ENCODE data around the gene FBP2.

The FBP2 gene

DNA sequence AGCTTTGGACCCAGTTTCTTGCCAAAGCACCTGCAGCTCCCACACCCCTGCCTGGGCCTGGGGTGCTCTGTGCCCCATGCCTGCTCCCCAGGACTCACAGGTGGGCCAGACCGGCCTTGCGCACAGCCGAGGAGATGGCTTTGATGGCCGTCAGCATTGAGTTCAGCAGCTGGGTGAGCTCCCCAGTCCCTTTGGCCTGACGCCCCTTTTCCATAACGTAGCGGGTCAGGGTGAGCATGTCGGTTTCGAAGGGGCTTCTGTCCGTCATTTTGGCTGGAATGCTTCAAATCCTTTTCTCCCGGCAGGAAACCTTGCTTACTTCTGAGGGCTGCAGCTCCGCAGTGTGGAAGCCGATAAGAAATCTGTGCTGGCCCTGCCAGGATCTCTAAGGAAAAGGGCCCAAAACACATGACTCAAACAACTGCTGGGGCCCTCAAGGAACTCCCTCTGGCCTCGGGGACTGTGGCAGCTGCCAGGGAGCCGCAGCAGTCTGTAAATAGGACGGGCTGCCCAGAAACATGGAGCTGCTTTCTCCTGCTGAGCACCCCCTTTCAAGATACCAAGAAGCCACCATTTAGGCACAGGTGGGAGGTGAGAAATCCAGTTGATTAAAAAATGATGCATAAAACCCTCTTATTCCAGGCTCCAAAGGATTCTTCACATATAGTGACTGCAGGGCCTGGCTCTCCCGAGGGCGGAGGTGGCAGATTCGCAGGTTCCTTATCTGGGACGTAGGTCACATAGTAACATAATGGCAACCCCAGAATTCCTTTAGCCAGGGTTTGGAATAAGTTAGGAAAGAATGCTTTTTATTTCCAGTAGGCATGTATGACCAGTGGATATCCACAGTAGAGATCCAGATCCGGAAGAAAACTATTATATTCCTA, at the start of gene FBP2:
TSS of gene FBP2 (minus strand) at position 366 of the 887 bp plus-strand sequence. CDS start at position 268, 98 bp downstream.
- DNase-seq, result no peak
- in situ Hi-C loops (cut with HindIII; ENCODE audit: low pct_ligation_motif_present, low pct_unique_long_range_greater_than_20kb, low sequenced_read_pairs), result no loop called here

GRCh38 chr9:94643176-94643575, 49.6 kb upstream of the FBP2 start:
- in situ Hi-C loops (cut with HindIII; ENCODE audit: low pct_ligation_motif_present, low pct_unique_long_range_greater_than_20kb, low sequenced_read_pairs), result no loop called here
- DNase-seq, result no peak

GRCh38 chr9:94642501-94642900, 48.9 kb upstream of the FBP2 start:
- in situ Hi-C loops (cut with HindIII; ENCODE audit: low pct_ligation_motif_present, low pct_unique_long_range_greater_than_20kb, low sequenced_read_pairs), result no loop called here
- no peak for DNase-seq

GRCh38 chr9:94639999-94640376, 46.4 kb upstream of the FBP2 start:
- DNase-seq, result no peak
- in situ Hi-C loops (cut with HindIII; ENCODE audit: low pct_ligation_motif_present, low pct_unique_long_range_greater_than_20kb, low sequenced_read_pairs), result no loop called here

GRCh38 chr9:94639061-94639998, 45.7 kb upstream of the FBP2 start, which contains the start of gene FBP1:
Gene FBP1, minus strand, starts transcription at chr9:94639518. Its CDS starts 208 bp downstream, at chr9:94639310.
- peak; percentile 10 for DNase-seq
- in situ Hi-C loops (cut with HindIII; ENCODE audit: low pct_ligation_motif_present, low pct_unique_long_range_greater_than_20kb, low sequenced_read_pairs), result no loop called here

- in situ Hi-C loops (cut with HindIII; ENCODE audit: low pct_ligation_motif_present, low pct_unique_long_range_greater_than_20kb, low sequenced_read_pairs), result no loop called here
- DNase-seq, result no peak
These were observed 44.9 kb upstream of the FBP2 start for GRCh38 chr9:94638335-94639060.

DNA sequence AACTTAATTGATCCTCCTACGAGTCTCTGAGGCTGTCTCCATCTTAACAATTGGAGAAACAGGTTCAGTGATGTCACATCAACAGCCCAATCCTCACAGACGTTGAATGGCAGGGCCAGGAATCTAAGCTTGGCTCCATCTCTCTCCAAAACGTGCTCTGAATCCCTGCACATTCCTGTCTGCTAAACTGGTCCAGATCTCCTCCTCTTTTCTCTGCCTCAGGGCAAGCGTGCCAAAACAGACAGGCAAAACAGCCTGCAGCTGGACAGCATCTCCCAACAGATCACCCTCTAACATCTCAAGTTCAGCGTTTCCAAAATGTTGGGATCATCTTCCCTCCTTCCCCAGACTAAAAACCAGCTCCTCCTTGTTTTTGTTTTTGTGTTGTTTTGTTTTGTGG, 39.1 kb upstream of the FBP2 start:
- no peak for DNase-seq
- in situ Hi-C loops (cut with HindIII; ENCODE audit: low pct_ligation_motif_present, low pct_unique_long_range_greater_than_20kb, low sequenced_read_pairs), result no loop called here

GRCh38 chr9:94631599-94631998, 38.0 kb upstream of the FBP2 start:
- in situ Hi-C loops (cut with HindIII; ENCODE audit: low pct_ligation_motif_present, low pct_unique_long_range_greater_than_20kb, low sequenced_read_pairs), result no loop called here
- no peak for DNase-seq

DNA sequence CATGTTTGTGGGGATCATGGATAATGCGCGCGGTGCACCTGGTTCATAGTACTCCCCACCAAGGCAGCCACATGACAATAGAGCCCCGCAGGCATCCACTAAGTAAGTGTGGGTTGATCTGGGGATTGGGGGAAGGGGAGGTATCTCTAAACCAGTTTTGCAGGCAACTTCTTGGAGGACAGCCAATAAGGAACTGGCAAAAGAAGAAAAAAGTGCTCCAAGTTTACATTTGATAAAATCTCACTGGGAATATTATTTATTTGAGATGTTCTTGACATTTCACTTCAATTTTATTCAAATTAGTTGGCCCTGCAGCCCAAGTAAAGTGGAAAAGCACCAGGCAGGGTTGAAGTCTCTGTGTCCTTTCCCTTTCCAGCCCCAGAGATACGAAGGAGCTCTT, 37.2 kb upstream of the FBP2 start:
- no peak for DNase-seq

DNA sequence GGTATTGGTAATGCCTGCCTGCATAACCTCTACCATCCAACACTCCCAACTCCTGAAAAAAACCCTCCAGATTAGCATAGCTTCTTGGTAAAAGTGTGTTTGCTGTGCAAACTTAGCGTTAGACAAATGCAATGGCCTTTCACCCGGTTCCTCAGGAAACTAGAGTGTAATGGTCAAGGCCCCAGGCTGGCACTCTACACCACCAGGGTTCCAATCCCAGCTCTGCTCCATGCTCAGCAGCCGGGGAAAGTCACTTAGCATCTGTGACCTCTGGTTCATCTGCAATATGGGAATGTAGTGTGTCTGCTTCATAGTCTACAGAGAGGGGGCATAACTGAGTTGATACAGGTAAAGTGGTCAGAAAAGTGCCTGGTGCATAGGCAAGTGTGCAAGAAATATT, 36.7 kb upstream of the FBP2 start:
- DNase-seq, result no peak
- in situ Hi-C loops (cut with HindIII; ENCODE audit: low pct_ligation_motif_present, low pct_unique_long_range_greater_than_20kb, low sequenced_read_pairs), result no loop called here

More for the DNA sequence above, 37.2 kb upstream of the FBP2 start:
- in situ Hi-C loops (cut with HindIII; ENCODE audit: low pct_ligation_motif_present, low pct_unique_long_range_greater_than_20kb, low sequenced_read_pairs), result no loop called here

GRCh38 chr9:94627287-94627686, 33.7 kb upstream of the FBP2 start:
- in situ Hi-C loops (cut with HindIII; ENCODE audit: low pct_ligation_motif_present, low pct_unique_long_range_greater_than_20kb, low sequenced_read_pairs), result no loop called here
- no peak for DNase-seq

DNA sequence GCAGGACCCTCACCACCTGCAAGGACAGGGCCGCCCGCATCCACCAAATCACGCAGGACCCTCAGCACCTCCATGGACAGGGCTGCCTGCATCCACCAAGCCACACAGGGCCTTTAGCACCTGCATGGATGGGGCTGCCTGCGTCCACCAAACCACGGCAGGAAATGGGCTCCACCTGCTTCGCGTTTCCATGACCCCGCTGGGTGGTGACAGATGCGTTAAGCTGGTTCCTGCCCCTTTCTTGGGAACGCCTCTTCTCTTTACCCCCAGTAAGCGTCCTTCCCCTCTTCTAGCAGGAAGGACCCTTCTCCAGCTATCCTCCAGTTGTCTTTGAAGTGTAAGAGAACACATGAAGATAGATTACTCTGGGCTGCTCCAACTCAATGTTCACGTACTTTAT, 32.2 kb upstream of the FBP2 start:
- no peak for DNase-seq
- in situ Hi-C loops (cut with HindIII; ENCODE audit: low pct_ligation_motif_present, low pct_unique_long_range_greater_than_20kb, low sequenced_read_pairs), result no loop called here

- DNase-seq, result no peak
- in situ Hi-C loops (cut with HindIII; ENCODE audit: low pct_ligation_motif_present, low pct_unique_long_range_greater_than_20kb, low sequenced_read_pairs), result no loop called here
These were observed 31.0 kb upstream of the FBP2 start for GRCh38 chr9:94624629-94625028.

DNA sequence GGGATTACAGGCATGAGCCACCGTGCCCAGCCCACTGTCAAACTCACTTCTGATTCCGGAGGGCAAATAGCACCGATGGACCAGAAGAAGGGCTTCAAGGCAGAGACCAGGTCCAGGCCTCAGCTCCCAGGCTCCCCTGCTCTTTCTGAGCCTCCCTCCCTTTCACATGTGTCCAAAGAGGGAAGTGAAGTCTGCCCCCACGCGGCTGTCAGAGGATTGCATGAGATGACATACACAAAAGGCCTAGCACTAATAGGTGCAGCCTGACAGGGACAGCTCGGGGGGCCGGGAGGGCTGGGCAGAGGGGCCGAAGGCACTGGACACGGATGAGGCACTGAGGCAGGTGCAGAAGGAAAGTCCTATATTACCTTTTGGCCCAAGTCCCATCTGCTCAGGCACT, 29.6 kb upstream of the FBP2 start:
- in situ Hi-C loops (cut with HindIII; ENCODE audit: low pct_ligation_motif_present, low pct_unique_long_range_greater_than_20kb, low sequenced_read_pairs), result no loop called here
- peak; percentile 14 for DNase-seq

GRCh38 chr9:94622087-94622800, 28.6 kb upstream of the FBP2 start:
- in situ Hi-C loops (cut with HindIII; ENCODE audit: low pct_ligation_motif_present, low pct_unique_long_range_greater_than_20kb, low sequenced_read_pairs), result no loop called here
- no peak for DNase-seq

- no peak for DNase-seq
- in situ Hi-C loops (cut with HindIII; ENCODE audit: low pct_ligation_motif_present, low pct_unique_long_range_greater_than_20kb, low sequenced_read_pairs), result no loop called here
These were observed 25.4 kb upstream of the FBP2 start for GRCh38 chr9:94619026-94619425.

- in situ Hi-C loops (cut with HindIII; ENCODE audit: low pct_ligation_motif_present, low pct_unique_long_range_greater_than_20kb, low sequenced_read_pairs), result no loop called here
- no peak for DNase-seq
These were observed 19.4 kb upstream of the FBP2 start for GRCh38 chr9:94613003-94613402.

DNA sequence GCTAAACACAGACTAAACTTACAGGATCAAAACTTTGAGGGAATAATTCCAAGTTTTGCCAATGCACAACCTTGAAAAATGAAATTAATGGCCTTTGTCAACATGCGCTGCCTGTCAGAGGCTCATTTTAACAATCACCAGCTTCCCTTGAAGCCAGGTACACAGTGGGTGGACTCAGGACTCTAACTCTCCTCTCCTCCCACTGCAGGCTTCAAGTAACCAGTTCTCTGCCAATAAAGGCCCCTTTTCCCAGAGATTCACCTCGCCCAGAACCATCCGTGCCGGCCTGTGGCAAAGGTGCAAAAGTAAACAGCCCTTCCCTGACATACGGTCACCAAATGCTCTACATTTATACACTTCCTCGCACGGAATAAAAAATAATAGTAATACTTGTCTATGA, 18.4 kb upstream of the FBP2 start:
- DNase-seq, result no peak
- in situ Hi-C loops (cut with HindIII; ENCODE audit: low pct_ligation_motif_present, low pct_unique_long_range_greater_than_20kb, low sequenced_read_pairs), result no loop called here
